NCI-H2196 (cell line): Measurements from ENCODE around the gene CLCNKA.

Experiments used
- DNase-seq: peaks from one replicate; lab custom pipeline; 2025; ENCODE audit not compliant: unreplicated experiment; lab: John Stamatoyannopoulos, UW

Gene CLCNKA

DNA sequence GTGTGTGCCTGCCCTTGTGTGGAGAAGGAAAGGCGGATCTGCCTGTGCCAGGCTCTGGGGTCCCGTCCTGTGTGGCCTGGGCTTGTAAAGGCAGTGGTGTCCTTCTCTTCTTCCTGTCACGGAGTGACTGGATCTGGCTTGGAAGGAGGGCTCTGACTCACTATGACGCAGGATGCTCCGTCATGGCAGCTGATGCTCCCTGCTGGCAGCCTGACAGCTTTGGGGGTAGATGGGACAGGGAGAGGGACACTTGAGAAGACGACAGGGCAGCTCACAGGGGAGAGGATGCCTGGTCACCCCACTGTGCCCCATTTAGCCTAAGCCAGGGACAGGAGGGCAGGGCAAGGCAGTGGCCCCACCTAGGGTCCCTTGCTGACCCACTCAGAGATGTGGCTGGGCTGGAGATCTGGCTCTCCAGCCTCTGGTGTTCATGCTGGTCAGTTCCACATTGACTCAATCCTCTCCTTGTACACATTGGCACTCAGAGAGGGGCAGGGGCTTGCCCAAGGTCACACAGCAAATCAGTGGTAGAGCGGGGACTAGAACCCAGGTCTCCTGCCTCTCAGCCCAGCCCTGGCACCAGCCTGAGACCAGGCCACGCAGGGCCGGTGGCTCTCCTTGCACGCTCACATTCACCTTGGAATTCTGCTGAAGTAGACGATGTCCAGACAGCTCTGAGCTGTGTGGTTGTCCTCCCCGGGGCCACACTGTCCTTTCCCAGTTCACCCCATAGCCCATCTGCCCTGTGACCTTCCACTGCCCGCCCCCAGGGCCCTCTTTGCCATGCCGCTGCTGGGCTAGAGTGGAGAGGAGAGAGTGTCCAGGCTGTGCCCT is 54.4 kb downstream of the CLCNKA start:
- no peak for DNase-seq

DNA sequence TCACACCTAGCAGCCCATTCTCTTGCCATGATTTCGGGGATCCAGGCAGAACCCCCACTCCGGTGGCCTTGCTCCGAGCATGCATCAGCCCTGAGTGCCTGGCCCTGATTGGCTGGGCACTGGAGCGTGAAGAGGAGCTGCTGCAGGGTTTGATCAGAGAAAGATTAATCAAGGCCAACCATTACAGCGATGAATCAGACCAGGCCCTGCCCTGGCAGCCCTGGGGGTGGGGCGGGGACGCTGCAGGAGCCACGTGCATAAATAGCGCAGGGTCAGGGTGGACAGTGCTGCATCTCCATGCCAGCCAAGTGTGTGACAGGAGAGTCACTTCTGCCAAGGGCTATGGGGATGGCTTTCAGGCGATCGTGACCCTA is 55.0 kb downstream of the CLCNKA start:
- no peak for DNase-seq

DNA sequence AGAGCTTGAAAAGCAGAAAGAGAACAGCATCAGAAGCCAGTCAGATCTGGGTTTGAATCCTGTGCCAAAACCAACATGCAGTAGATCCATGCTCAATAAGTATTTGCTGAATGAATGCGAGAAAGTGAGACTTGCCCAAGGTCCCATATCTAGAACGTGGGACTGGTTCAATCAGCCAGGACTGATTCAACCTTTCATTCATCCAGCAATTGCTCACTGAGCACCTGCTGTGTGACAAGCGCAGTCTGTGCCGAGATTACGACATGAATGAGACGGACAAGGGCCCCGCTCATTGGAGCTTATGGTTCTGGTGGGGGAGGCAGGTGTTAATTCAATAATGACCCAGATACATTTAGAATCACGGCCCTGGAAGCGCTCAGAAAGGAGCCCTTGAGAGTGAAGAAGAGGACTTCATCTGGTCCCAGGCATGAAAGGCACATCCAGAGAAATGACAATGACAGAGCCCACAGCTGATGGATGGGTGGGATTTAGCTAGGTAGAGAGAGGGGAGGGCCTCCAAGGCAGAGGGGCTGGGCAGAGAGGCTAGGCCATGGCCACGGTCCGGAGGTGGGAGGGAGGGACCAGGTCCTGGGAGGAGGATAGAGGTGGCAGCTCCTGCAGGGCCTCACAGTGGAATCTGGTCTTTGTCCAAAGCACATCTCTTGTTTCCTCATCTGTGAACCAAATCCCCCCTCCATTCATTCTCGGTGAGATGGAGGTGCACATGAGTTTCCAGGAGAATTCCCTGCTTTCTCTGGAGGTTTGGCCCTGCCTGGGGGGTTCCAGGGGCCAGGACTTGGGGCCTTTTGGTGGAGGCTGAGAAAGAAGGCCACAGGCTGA is 55.8 kb downstream of the CLCNKA start:
- DNase-seq: no peak

DNA sequence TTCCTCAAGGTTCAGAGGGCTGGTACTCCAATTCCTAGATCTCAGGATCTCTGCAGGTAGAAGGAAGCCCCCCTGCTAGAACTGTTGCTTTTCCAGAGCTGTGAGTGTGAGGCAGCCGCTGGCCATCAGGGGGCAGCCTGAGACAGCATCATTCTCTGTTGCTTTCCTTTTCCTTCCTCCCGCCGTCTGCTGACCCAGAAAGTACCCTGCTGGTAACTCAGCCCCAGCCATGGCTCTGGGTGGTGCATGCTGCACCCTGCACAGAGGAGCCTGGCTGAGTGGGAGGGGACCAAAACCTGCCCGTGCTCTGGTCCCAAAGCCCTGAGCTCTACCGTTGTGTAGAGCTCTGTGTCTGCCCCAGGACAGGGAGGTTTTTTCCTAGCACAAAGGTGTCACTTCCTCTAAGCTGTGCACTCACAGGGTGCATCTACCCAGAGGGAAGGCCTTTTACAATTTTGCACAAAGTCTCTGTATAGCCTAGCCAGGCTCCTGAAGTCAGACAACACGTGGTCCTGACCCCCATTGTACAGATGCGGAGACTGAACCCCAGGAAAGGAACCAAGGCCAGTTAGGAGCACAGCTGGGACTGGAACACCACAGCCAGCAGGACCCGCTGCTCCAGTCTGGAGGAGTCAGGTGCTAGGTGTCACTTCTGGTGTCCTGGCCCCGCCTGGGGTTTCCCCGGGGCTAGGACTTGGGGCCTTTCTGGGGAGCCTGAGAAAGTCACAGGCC is 57.3 kb downstream of the CLCNKA start:
- DNase-seq: peak; percentile 74

DNA sequence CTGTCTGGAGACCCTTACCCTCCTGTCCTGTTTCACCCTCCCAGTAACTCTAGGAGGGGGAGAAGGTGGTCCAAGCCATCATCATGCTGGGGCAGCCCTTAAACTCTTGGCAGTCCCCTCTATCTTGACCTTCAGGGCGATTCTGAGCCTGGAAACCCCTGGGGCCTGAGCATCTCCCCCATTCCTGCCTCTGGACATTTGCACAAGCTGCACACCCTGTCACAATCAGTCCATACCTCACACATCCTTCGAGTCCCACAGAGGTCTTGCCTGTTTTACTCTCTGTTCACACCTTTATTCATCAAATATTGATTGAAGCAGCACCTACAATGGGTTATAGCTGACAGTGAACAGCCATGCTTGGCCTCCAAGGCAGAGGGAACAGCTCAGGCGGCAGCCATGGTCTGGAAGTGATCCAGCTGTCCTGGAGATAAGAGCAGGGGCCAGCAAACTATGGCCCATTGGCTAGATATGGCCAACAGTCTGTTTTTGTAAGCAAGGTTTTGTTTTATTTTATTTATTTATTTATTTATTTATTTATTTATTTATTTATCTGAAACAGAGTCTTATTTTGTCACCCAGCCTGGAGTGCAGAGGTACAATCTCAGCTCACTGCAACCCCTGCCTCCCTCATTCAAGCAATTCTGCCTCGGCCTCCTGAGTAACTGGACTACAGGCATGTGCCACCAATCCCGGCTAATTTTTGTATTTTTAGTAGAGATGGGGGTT is 58.8 kb downstream of the CLCNKA start:
- no peak for DNase-seq

DNA sequence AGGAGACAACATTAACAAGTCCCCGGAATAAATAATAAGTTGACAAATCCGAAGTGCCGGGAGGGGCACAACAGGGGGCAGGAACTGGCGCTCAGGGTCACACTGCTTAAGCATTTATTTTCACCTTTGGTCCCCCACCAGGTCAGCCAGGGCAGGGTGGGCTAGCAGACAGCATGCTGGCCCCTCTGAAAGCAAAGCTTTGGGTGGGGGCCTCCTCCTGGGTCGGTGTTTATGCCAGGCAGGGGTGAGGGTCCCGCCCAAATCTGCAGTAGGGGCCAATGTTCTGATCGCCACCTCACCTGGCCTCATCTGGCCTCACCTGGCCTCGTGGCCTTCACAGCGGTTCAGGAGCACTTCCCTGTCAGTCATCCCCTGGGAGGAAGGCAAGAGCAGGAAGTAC is 59.8 kb downstream of the CLCNKA start:
- DNase-seq: no peak

DNA sequence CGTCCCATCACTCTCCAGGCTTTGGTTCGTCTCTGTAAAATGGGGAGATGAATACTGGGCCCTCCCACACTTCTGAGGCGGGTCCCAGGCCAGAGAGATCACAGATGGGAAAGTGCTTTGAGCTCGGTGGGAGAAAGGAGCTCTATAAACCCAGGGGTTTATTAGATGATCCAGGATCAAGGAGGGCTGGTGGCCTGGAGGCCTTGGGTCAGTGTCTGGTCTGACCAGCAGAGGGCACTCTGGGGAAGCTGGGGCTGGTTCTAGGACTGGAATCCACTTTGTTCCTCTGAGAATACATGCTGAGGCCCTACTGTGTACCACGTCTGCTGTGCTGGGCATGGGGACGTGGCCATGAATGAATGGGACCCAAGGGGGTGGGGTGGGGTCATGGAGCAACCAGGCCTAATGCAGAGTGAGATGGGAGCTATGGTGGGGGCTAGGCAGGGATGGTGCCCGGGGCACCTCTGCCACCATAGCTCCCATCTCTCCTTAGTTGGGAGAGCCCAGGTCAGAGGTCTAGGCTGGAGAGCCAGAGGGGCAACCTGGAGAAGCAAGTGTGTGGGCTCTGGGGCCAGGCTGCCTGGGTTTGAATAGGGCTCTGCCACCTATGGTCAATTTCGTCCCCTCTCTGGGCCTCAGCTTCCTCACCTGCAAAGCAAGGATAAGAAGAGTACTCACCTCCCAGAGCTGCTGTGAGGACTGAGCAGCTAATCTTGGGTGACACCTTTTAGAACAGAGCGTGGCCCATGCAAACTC is 60.6 kb downstream of the CLCNKA start:
- DNase-seq: peak; percentile 71

DNA sequence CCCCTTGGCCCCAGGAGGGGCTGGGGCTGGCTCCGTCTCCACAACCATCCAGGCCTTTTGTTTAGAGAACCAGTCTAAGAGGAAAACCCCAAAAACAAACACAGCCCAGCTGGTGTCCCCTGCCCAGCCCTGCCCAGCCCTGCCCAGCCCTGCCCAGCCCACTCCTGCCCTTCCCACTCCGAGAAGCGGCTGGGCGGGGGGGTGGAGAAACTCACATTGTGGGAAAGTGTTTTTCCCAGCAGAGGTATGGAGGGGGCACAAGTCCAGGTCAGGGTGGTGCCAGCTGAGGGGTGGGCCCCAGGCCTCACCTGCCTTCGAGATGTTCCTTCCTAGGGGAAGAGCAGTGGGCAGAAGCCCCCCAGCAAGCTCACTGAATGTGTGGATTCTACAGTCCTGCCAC is 61.6 kb downstream of the CLCNKA start:
- DNase-seq: no peak
